ENCODE data around the gene KCNV2. TPM values are rescaled to one million over a fixed set of nuclear protein-coding genes. Genes with fewer than 3 reads are reported as not detected.

Gene KCNV2
- total RNA-seq, result not detected in 2 replicates

DNA sequence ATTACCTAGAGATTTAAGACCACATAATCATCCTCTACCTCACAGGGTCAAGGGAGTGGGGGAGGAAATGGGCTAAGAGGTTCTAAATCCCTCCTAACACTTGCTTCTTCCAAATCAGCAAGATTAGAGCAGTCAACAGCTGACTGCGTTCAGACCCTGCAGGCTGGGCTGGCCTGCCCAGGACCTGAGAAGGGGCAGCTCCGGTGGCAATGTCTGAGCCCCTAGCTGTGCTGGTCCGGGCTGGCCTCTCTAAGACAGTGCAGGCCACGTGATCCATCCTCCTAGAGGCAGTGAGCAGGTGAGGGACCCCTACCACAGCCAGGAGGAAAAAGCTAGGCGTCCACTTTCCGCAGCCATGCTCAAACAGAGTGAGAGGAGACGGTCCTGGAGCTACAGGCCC is at the start of gene KCNV2:
TSS of gene KCNV2 (plus strand) at position 126 of the 400 bp plus-strand sequence. CDS start at position 356, 230 bp downstream.

Other genes with a start within 250 kb of the KCNV2 start
- 5.1 and 5.7 TPM in 2 replicates for gene VLDLR, start 95.7 kb upstream of the KCNV2 start, total RNA-seq
- gene PUM3, start 126.6 kb downstream of the KCNV2 start, total RNA-seq, result 31.8 and 36.8 TPM in 2 replicates

All from bronchus fibroblast of lung (primary cell).